T-helper 22 cell (primary cell): Measurements from ENCODE around the gene AFF3.
A peak's percentile ranks its signal among the peaks of the same experiment; 100 is the strongest.

Experiments used
- DNase-seq: peaks from one replicate; pipeline ENCODE4 v3.0.0-alpha.2; 2020; ENCODE audit warnings: low read depth

AFF3 gene

DNA sequence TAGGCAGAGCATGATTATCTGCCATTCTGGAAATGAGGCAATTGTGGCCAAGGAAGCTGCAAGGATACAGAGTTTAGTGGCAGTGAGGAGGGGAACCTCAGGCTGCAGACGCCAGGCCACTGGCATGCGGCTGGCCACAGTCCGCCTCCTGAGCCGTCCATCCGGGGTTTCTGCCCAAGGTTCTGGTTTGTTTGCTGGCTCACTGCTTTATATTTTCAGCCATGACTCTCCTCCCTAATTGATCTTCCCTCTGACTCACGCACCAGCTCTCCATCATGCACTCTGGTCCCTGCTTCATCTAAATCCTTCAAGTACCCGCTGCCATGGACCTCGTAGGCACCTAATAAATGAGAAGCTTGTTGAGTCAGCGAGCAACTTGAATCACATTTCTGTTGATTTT is 544.8 kb downstream of the AFF3 start:
- no peak for DNase-seq

DNA sequence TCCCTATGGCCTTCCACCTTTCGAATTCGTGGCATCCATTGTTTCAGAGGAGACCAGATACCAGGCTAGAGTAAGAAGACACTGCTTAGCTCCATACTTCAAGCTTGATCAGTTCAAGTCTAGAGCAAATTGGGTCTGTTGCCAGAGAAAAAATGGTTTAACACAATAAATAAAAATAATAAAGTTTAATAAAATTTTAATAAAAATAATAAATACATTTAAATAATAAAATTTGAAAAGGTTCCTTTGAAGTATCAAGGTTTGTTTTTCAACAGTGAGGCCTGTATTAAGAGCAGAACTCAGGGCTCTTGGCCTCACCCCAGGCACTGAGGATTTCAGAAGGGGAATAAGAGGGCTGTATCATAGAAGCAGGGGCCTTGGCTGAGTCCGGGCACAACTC is 547.0 kb downstream of the AFF3 start:
- DNase-seq = no peak

DNA sequence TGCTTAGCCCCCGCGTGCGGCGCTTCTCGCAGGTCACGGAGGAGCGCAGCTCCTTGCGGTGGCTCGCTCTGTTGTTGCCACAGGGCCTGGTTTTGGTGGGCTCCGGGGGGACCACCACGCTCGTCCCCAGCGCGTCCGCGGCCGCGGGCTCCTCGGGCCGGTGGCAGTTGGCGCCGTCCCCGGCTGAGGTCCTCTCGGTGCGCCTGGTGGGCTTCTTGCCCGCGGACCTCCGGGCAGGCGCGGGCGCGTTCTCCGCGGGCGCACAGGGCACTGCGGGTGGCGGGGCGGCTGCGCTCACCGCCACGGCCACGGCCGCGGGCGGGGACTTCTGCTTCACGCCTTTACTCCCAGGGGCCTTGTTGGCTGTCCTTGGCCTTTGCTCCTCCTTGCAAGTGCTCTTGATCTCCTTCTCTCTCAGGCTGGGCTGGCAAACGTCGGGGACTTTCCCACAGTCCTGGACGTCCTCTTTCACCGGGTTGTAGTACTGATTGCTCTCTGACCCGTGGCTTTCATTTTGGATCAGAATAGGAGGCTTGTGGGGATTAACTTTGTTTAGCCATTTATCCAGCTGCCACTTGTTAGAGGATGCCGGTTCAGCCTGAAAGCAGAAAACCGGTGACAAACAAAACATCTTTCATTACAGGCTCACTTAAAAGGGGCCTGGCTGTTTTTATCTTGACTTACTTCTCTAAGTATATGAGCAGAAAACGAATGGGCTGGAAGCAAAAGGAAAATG is 548.5 kb downstream of the AFF3 start:
- DNase-seq = no peak

GRCh38 chr2:99576775-99577174 is 565.6 kb downstream of the AFF3 start:
- no peak for DNase-seq

- no peak for DNase-seq
Observed at GRCh38 chr2:99573634-99574251, 568.6 kb downstream of the AFF3 start.

- no peak for DNase-seq
Observed at GRCh38 chr2:99572373-99573164, 569.8 kb downstream of the AFF3 start.

- DNase-seq = no peak
Observed at GRCh38 chr2:99571954-99572353, 570.4 kb downstream of the AFF3 start.

GRCh38 chr2:99571533-99571932 is 570.9 kb downstream of the AFF3 start:
- no peak for DNase-seq

- DNase-seq = no peak
Observed at GRCh38 chr2:99571021-99571420, 571.4 kb downstream of the AFF3 start.

DNA sequence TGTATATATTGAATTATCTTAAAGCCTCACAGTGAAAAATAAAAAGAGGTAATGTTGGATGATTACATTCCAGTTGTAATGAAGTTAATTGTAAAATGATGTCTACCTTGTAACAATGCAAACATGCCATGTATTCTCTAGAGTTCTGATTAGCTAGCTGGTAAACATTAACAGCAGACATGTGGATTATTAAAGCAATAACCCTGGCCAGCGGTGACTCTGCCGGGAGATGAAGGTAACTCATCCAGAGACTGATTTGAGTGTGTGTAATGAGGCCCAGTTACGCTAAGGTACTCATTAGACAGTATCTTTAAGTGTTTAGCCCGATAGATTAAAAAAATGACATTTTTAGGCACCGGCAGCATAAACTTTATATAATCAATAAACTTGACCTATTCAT is 573.0 kb downstream of the AFF3 start:
- no peak for DNase-seq

- DNase-seq = no peak
Observed at GRCh38 chr2:99565227-99565626, 577.2 kb downstream of the AFF3 start.

DNA sequence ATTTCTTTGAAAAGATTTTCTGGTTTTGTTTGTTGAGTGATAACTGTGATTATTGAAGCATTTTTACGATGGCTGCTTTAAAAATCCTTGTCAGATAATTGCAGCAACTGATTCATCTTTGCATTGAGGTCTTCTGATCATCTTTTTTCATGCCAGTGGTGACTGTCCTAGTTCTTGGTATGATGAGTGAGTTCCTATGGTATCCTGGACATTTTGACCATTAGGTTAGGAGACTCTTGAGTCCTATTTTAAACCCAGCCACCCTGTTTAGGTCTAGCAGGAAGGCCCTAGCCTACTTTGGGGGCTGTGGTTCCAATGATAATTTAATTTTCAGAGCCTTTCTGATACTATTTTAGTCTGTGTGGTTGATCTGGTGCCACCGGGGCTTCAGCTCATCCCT is 579.9 kb downstream of the AFF3 start:
- DNase-seq = no peak

- no peak for DNase-seq
Observed at GRCh38 chr2:99561804-99562203, 580.6 kb downstream of the AFF3 start.

DNA sequence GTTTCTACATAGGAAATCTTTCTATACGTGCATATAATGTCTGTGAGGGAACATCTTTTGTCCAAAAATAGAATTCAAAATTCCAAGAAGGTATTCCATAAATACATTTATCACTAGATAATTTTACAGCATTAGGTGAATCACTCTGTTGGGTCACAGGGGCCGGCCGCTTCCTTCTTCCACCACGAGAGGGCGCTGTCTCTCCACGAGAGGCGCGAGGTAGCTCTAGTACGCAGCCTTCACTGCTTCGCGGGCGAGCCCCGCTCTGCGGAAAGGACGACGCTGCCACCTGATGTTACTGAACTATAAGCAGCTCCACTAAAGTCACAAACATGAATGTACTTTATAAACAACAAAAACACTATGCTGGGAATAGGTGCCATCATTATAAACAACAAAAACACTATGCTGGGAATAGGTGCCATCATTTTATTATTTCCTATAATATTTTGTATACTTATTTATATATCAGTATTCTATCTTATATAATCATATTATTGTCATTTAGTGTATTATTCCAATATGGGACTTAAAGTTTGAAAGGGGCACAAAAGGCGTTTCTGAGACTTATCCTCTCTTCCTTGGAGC is 583.2 kb downstream of the AFF3 start:
- DNase-seq = peak; percentile 36

DNA sequence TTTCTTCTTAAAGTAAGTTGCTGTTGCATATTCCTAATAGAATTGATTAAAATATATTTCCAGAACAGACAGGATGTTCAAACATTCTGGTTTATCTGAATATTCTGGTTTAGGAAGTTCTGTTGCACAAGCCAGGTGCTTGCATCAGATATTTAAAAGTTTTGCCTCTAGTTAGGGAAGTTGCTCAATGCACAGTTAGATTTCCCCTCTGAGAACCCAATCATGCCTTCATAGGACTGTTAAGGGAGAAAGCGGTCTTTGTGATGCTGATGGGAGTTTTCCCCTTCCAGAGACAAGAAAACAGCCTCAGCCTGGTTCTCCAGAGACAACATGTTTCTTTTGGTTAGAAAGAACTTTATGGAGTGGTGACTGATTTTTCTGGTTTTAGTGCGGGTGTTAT is 587.0 kb downstream of the AFF3 start:
- no peak for DNase-seq

GRCh38 chr2:99554871-99555270 is 587.5 kb downstream of the AFF3 start:
- no peak for DNase-seq

GRCh38 chr2:99554238-99554637 is 588.2 kb downstream of the AFF3 start:
- DNase-seq = no peak

DNA sequence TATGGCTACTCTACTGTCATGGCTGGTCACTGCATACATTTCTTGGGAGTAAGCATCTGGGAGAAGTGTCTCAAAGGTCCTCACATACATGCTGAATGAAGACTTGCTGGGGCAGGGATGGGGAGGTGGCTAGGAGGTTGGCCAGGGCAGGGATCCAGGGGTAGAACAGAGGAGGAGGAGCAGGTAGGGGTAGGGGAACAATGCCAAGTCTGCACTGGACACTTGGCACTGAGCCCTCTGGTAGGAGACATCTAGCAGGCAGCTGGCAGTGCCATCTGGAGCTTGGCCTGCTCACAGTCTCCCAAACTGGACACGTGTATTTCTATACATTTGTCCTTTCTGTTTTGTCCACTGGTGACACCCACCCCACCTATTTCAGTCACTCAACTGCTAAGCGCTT is 589.9 kb downstream of the AFF3 start:
- DNase-seq = no peak

GRCh38 chr2:99550368-99550767 is 592.0 kb downstream of the AFF3 start:
- DNase-seq = no peak

DNA sequence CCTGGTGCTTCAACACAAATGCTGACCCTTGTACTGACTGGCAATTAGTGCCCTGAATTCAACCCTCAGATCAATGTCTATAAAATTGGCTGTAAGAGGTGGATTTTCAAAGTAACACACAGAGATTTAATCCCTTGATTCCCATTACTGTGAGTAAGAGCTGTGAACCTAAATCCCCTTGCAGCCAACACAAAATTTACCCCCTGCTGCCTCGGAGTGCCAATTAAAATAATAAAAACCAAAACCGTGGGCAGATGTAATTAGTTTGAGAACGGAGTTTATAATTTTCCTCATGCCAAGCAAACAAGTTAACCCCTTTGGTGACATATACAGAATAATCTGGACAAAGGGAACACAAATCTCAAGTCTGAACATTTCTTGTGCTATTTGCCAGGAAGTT is 596.8 kb downstream of the AFF3 start:
- DNase-seq = no peak

- DNase-seq = no peak
Observed at GRCh38 chr2:99545066-99545465, 597.3 kb downstream of the AFF3 start.

DNA sequence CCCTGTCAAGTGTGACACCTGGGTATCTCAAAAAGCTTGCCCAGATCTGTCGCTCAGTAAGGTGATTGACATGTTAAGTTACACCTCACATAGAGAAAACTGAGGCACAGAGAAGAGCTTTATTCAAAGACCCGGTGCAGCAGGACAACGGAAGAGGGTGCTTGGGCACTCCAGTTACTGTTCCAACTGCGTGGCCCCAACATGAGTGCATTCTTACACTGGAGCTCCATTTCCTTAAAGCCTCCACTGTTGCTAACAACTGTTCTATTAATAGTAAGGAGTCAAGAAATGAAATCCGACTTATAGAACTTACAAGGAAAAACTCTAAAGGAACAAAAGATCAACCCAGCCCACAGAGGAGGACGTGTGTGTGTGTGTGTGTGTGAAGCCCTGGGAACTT is 597.8 kb downstream of the AFF3 start:
- no peak for DNase-seq

GRCh38 chr2:99543247-99543646 is 599.1 kb downstream of the AFF3 start:
- DNase-seq = no peak
